Measurements from ENCODE around the gene TOMT.

GRCh38 chr11:72084076-72084475 is 21.6 kb upstream of the TOMT start:
- TF ChIP-seq CTCF (IDR thresholded peaks at IDR 0.05; ENCODE audit: insufficient read depth, low read depth, low read length) (no peak), EZH2 (IDR thresholded peaks at IDR 0.05; ENCODE audit: insufficient read depth, low read length) (no peak)

All from astrocyte (in vitro differentiated cells and primary cell).